ENCODE measurements around the gene TXNL4A.

The TXNL4A gene

GRCh38 chr18:79934311-79935097 lies 53.9 kb downstream of the TXNL4A start:
- TF ChIP-seq CTCF (IDR thresholded peaks at IDR 0.05; ENCODE audit: insufficient read depth, low read depth, low read length, missing control alignments) = peak; percentile 4
- H3K4me3 ChIP-seq (ENCODE audit: low read length) = no peak overlapping the region
- DNase-seq (ENCODE audit: low read depth) = no peak

- no peak for DNase-seq (ENCODE audit: low read depth)
- no peak for TF ChIP-seq CTCF (IDR thresholded peaks at IDR 0.05; ENCODE audit: insufficient read depth, low read depth, low read length, missing control alignments)
- no peak overlapping the region for H3K4me3 ChIP-seq (ENCODE audit: low read length)
Observed at GRCh38 chr18:79933765-79934164, 54.6 kb downstream of the TXNL4A start.

- no peak overlapping the region for H3K4me3 ChIP-seq (ENCODE audit: low read length)
- no peak for TF ChIP-seq CTCF (IDR thresholded peaks at IDR 0.05; ENCODE audit: insufficient read depth, low read depth, low read length, missing control alignments)
- no peak for DNase-seq (ENCODE audit: low read depth)
Observed at GRCh38 chr18:79932907-79933306, 55.5 kb downstream of the TXNL4A start.

- no peak for TF ChIP-seq CTCF (IDR thresholded peaks at IDR 0.05; ENCODE audit: insufficient read depth, low read depth, low read length, missing control alignments)
- H3K4me3 ChIP-seq (ENCODE audit: low read length) = no peak overlapping the region
- no peak for DNase-seq (ENCODE audit: low read depth)
Observed at GRCh38 chr18:79931475-79931874, 56.9 kb downstream of the TXNL4A start.

- no peak overlapping the region for H3K4me3 ChIP-seq (ENCODE audit: low read length)
- no peak for TF ChIP-seq CTCF (IDR thresholded peaks at IDR 0.05; ENCODE audit: insufficient read depth, low read depth, low read length, missing control alignments)
- no peak for DNase-seq (ENCODE audit: low read depth)
Observed at GRCh38 chr18:79930020-79930642, 58.2 kb downstream of the TXNL4A start.

GRCh38 chr18:79928563-79928960 lies 59.8 kb downstream of the TXNL4A start:
- DNase-seq (ENCODE audit: low read depth) = no peak
- TF ChIP-seq CTCF (IDR thresholded peaks at IDR 0.05; ENCODE audit: insufficient read depth, low read depth, low read length, missing control alignments) = no peak

More at GRCh38 chr18:79928563-79928960, 59.8 kb downstream of the TXNL4A start:
- H3K4me3 ChIP-seq (ENCODE audit: low read length) = no peak overlapping the region

All from epithelial cell of esophagus (primary cell).